ENCODE results near the gene CMTM4.
A peak's percentile ranks its signal among the peaks of the same experiment; 100 is the strongest.

CMTM4 gene

GRCh38 chr16:66576296-66576695 lies 120.2 kb downstream of the CMTM4 start:
- ChIA-PET CTCF (interaction anchor here (1.3 kb wide), 1 partner anchor 33 kb away, joined by 3 read pairs; no protein-coding TSS in a partner anchor), POLR2A (no interaction called here)
- no peak for DNase-seq (ENCODE audit: low read depth, low spot score)
- TF ChIP-seq CTCF (IDR thresholded peaks at IDR 0.05; ENCODE audit: insufficient read depth, low read length, missing control alignments) = no peak
- no peak overlapping the region for H3K4me3 ChIP-seq (ENCODE audit: low read depth, low read length)

GRCh38 chr16:66575060-66575459 lies 121.5 kb downstream of the CMTM4 start:
- ChIA-PET POLR2A (no interaction called here), CTCF (interaction anchor here (0.9 to 1.2 kb wide), 4 partner anchors 10 to 33 kb away, joined by 3 to 5 read pairs (median 3); no protein-coding TSS in a partner anchor)
- no peak for TF ChIP-seq CTCF (IDR thresholded peaks at IDR 0.05; ENCODE audit: insufficient read depth, low read length, missing control alignments)
- no peak overlapping the region for H3K4me3 ChIP-seq (ENCODE audit: low read depth, low read length)
- DNase-seq (ENCODE audit: low read depth, low spot score) = no peak

GRCh38 chr16:66574531-66574930 lies 122.0 kb downstream of the CMTM4 start:
- CTCF ChIA-PET = interaction anchor here (0.9 to 1.5 kb wide), 4 partner anchors 9 to 34 kb away, joined by 3 to 8 read pairs (median 4); no protein-coding TSS in a partner anchor

GRCh38 chr16:66574081-66574480 lies 122.5 kb downstream of the CMTM4 start:
- no peak overlapping the region for H3K4me3 ChIP-seq (ENCODE audit: low read depth, low read length)
- POLR2A ChIA-PET = no interaction called here
- CTCF ChIA-PET = interaction anchor here (0.7 to 1.5 kb wide), 2 partner anchors 10 to 34 kb away, joined by 3 to 8 read pairs; no protein-coding TSS in a partner anchor
- no peak for TF ChIP-seq CTCF (IDR thresholded peaks at IDR 0.05; ENCODE audit: insufficient read depth, low read length, missing control alignments)
- no peak for DNase-seq (ENCODE audit: low read depth, low spot score)

More at GRCh38 chr16:66574531-66574930, 122.0 kb downstream of the CMTM4 start:
- TF ChIP-seq CTCF (IDR thresholded peaks at IDR 0.05; ENCODE audit: insufficient read depth, low read length, missing control alignments) = no peak
- POLR2A ChIA-PET = no interaction called here
- no peak for DNase-seq (ENCODE audit: low read depth, low spot score)
- no peak overlapping the region for H3K4me3 ChIP-seq (ENCODE audit: low read depth, low read length)

GRCh38 chr16:66572356-66572755 lies 124.2 kb downstream of the CMTM4 start:
- DNase-seq (ENCODE audit: low read depth, low spot score) = no peak
- H3K4me3 ChIP-seq (ENCODE audit: low read depth, low read length) = no peak overlapping the region
- TF ChIP-seq CTCF (IDR thresholded peaks at IDR 0.05; ENCODE audit: insufficient read depth, low read length, missing control alignments) = no peak
- ChIA-PET CTCF (interaction anchor here (1.0 to 3.3 kb wide), 4 partner anchors 8 to 165 kb away, joined by 3 to 21 read pairs (median 4); partner anchors contain the start of gene CMTM2), POLR2A (no interaction called here)

GRCh38 chr16:66569827-66570405 lies 126.6 kb downstream of the CMTM4 start:
- TF ChIP-seq CTCF (IDR thresholded peaks at IDR 0.05; ENCODE audit: insufficient read depth, low read length, missing control alignments) = no peak
- ChIA-PET POLR2A (interaction anchor here (0.7 to 0.9 kb wide), 2 partner anchors 10 to 54 kb away, joined by 3 to 4 read pairs; no protein-coding TSS in a partner anchor), CTCF (interaction anchor here (1.0 to 3.3 kb wide), 8 partner anchors 10 to 298 kb away, joined by 3 to 21 read pairs (median 4); partner anchors contain the start of gene CMTM2)
- H3K4me3 ChIP-seq (ENCODE audit: low read depth, low read length) = no peak overlapping the region
- peak; percentile 21 for DNase-seq (ENCODE audit: low read depth, low spot score)
